NK-92 (cell line): ENCODE data around the gene MDK.

ENCODE experiments used
- DNase-seq: peaks from one replicate; lab custom pipeline; 2025; ENCODE audit not compliant: unreplicated experiment; lab: John Stamatoyannopoulos, UW

MDK gene

GRCh38 chr11:46347637-46348311 lies 33.7 kb upstream of the MDK start:
- no peak for DNase-seq

DNA sequence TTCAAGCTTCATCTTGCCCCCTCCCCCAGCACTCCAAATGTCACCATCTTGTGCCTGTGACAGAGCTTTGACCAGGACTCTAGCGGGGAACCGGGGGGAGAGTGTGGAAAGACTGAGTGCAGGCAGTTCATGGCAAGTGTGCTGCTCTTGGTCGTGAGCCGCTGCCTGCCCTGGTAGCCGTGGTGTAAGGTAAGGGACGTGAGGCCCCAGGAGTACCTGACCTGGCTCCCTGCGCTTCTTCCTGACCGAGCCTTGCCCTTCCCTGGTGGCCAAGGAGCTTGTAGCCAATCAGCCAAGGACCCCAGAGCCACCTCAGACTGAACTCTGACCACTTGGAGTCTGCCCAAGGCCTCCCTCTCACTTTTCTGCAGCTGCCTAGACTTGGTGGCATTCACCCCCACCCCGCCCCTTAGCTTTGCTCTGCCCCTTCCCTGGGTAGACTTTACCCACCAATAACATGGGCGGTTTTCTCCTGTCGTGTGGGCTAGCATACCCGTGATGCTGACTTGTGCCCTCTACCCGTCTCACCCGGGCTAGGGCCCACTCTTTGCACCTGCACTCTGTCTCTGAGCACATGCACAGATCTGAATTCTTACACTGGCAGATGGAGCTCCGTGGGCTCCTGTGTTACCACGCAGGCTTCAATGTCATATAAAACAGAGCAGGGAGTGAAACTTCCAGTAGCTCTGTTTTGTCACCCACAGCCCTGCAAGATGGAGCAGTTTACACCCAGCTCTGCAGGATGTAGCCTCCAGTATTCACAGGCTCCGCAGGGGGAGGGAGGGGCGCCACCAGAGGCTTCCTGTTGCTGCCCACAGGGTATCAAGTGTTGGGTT lies 32.7 kb upstream of the MDK start:
- DNase-seq: no peak

DNA sequence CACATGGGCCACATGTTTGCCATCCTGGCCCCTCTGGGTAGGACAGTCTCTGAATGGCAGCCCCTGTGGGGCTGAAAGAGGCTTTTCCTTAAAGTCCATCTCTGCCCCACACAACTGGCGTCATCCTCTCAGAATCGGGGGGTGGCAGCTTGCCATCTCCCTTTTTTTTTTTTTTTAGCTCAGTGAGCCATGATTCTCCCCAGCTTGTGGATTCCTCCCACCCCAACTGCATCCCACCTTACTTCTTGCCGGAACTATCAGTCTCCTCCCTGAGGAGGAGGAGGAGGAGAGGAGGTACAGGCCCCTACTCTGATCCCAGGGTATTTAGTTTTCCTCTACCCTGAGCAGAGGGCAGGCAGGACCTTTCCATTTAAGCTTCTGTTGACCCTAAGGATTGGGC lies 30.8 kb upstream of the MDK start:
- DNase-seq: no peak

GRCh38 chr11:46351148-46351547 lies 30.3 kb upstream of the MDK start:
- no peak for DNase-seq

DNA sequence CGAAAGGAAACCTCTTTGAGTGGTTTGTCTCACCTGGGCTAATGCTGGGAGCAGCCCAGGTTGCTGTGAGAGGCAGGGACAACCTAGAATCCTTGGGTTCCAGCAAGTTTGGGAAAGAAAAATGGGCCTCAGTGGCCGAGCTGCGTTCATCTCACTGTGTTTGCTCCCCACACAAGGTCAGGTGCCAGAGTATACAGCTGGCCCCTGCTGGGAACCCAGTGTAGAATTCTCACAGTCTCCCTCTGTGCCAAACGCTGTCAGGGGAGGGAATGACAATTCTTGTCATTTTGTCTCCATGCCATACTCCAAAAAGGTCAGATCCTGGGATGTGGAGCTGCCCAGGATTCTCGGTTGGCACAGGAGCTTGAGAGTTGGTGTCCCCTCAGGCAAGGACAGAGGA lies 29.9 kb upstream of the MDK start:
- DNase-seq: no peak

DNA sequence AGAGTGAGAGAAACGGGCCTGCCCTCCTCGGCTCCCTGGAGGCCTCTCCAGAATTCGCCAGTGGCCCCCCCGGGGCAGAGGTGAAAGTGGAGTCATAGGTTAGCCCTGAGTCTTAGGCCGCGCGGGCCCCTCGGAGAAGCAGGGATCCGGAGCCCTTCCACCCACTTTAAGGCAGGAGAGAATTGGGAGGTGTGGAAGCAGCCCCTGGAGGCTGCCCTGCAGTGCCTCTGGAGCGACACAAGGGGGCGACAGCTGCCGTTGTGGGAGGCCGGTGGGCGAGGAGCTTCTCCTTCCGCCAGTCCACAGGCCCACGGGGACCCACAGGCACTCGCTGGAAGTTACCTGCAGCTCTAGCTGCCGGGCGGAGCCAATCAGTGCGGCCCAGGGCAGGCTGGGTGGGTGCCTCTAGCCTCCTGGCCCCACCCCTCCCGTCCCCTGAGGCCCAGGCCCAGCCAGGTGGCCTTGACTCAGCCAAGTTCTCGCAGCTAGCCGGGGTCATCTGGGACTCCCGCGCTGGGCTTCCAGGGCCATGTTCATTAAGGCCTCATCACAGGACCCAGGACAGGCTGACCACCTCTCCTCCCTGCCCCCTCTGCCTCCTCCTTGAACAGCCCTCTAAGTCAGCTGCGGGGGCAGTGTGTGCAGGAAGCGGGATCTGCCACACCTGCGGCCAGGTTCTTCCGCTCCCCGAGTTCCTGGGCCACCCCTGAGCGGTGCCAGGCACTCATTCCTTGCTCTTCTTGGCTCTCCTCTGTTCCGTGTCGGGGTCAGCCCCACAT lies 29.2 kb upstream of the MDK start:
- no peak for DNase-seq

- DNase-seq: no peak
These were observed 27.8 kb upstream of the MDK start for GRCh38 chr11:46353698-46354097.

- DNase-seq: no peak
These were observed 24.5 kb upstream of the MDK start for GRCh38 chr11:46356924-46357482.

DNA sequence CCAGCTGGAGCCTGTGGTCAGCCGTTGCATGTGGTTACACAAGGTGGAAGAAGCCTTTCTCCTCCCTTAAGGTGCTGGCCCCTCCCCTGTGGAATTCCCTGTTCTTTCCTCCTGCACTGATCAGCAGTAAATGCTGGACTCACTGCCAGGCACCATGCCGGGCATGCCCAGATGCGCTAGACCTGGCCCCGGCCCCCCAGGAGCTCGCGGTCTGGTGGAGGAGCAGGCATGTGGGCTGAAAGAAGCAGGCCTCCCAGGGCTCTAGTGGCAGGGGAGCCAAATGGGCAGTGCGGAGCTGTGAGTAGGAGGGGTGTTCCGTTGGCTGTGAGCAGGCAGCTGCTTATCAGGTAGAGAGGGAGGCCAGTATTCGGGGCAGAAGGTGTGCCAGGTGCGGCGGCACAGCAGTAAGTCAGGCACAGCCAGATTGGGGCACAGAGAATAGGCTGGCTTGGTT lies 24.0 kb upstream of the MDK start:
- DNase-seq: no peak

- no peak for DNase-seq
These were observed 21.5 kb upstream of the MDK start for GRCh38 chr11:46359953-46360352.

DNA sequence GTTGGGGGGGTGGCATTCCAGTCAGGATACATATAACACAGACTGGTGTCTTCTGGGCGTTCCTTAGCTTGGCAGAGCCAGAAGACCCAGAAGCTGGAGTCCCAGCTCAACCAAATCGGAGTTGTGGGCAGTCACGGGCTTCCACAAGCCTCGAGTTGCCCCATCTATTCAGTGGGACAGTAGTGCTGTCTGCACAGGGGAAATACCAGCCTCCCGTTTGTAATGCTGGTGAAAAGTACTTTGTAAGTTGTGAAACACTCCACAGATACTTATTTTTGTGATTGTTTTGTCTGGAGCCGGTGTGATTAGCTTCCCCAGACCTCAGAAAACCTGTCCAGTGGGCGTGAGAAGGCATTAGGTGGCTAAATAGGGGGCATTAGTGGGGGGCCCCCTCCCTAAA lies 20.6 kb upstream of the MDK start:
- DNase-seq: no peak

- DNase-seq: no peak
These were observed 19.9 kb upstream of the MDK start for GRCh38 chr11:46361283-46362155.

DNA sequence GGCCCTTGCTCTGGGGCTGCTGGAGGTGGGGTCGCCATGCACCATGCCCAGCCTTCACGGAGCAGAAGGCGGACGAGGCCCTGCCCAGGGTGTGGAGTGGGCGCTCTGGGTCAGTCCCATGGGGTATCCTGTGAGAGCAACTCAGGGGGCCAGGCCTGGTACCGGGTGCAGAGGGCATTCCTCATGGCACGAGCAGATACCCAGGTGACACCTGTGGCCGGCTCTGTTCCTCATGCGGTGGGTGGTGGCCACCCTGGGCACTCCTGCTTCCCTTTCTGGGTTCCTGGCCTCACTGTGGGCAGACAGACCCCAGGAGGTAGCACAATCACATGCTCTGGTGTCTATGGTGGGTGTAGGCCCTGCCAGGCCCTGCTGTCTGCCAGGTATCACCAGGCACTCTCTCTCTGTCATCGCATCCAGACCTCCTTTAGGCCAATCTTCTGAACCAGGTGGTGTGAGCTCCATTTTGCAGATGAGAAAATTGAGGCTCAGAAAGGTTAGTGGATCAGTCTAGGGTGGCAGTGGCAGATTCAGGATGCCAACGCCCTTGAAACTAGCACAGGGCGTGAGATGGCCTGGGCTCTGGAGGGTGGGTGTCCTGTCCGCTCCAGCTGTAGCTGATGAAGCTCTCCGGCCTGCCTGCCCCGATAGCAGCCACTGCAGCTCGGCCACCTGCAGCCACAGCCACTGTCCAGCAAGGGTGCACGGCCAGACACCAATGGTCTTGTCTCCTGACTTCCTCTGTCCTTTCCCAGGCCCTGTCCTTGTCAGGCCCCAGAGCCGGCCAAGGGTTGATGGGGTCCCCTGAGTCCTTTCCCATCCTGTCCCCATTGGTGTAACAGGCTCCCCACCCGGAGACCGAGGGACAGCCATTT lies 19.1 kb upstream of the MDK start:
- no peak for DNase-seq

GRCh38 chr11:46363031-46363407 lies 18.4 kb upstream of the MDK start:
- DNase-seq: no peak

GRCh38 chr11:46363455-46364005 lies 17.9 kb upstream of the MDK start:
- no peak for DNase-seq

DNA sequence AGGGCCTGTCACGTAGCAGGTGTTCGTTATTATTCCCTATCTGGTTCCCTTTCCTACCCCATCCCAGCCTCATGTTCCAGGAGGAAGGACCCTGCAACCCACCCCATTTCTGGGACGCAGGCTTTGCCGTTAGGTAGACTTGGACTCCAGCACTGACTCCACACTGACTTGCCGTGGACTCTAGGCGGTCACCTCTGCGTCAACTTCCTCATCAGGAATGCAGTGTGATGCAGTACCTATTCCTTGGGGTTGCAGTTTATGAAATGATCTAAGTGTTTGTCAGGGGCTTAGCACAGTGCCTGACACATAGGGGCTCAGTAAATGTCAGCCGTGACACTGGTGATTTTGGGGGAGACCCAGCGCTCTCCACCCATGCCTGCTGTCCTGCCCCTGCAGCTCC lies 17.4 kb upstream of the MDK start:
- DNase-seq: no peak

GRCh38 chr11:46364791-46365190 lies 16.7 kb upstream of the MDK start:
- DNase-seq: no peak

DNA sequence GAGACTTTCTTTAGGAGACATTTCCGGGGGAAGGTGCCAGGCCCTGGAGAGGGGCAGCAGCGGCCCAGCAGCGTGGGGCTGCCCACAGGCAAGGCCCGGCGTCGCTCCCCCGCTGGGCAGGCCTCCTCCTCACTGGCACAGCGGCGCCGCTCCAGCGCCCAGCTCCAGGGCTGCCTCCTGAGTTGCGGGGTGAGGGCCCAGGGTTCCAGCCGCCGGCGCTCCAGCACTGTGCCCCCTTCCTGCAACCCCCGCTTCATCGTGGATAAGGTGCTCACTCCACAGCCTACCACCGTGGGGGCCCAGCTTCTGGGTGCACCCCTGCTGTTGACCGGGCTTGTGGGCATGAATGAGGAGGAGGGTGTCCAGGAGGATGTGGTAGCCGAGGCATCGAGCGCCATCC lies 15.2 kb upstream of the MDK start:
- no peak for DNase-seq

DNA sequence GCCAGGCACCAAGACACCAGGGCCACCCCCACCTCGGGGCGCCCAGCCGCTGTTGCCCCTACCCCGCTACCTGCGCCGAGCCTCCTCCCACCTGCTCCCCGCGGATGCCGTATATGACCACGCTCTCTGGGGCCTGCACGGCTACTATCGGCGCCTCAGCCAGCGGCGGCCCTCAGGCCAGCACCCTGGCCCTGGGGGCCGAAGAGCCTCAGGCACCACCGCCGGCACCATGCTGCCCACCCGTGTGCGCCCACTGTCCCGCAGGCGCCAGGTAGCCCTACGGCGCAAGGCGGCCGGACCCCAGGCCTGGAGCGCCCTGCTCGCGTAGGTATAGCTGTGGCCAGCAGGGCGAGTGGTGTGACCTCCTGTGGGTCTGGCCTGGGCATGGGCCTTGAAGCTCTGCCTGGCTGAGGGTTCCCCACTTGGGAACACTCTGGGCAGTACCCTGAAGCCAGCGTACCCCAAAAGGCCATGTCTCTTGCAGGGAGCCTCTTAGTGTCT lies 14.8 kb upstream of the MDK start:
- DNase-seq: no peak
